HepG2 (cell line): ENCODE results near the gene LGR6. TPM values are rescaled to one million over a fixed set of nuclear protein-coding genes. Genes with fewer than 3 reads are reported as not detected.
A peak's percentile ranks its signal among the peaks of the same experiment; 100 is the strongest.

ENCODE experiments used
- AGO1 ChIP-seq: fragments of 200-400 bp; formaldehyde crosslinking; IDR thresholded peaks from 2 replicates; pipeline ENCODE4 v1.6.1; 2017; ENCODE audit warnings: mild to moderate bottlenecking, low read depth, low read length, moderate library complexity; ENCODE audit not compliant: poor library complexity, severe bottlenecking
- BCL6 ChIP-seq: IDR thresholded peaks from 2 replicates; pipeline ENCODE4 v1.6.1; 2016; ENCODE audit warnings: missing genetic modification reagents, missing compliant biosample characterization
- BRCA1 ChIP-seq: sonication (generic); formaldehyde crosslinking; IDR thresholded peaks from 2 replicates; pipeline ENCODE4 v1.4.0; 2020; ENCODE audit warnings: missing genetic modification reagents
- FOSL1 ChIP-seq: sonication (generic); formaldehyde crosslinking; IDR thresholded peaks from 2 replicates; pipeline ENCODE4 v1.9.0; 2021; ENCODE audit warnings: missing genetic modification reagents, borderline replicate concordance
- KAT2B ChIP-seq: fragments of 150-350 bp; IDR thresholded peaks from 2 replicates; pipeline ENCODE4 v1.6.1; 2014; ENCODE audit warnings: low read depth, low read length, borderline replicate concordance
- KLF11 ChIP-seq: IDR thresholded peaks from 2 replicates; pipeline ENCODE4 v1.6.1; 2016; ENCODE audit warnings: missing compliant biosample characterization
- MEIS1 ChIP-seq: sonication (generic); formaldehyde crosslinking; IDR thresholded peaks from 2 replicates; pipeline ENCODE4 v1.9.0; 2021; ENCODE audit warnings: mild to moderate bottlenecking, missing genetic modification reagents, moderate library complexity, borderline replicate concordance
- NONO ChIP-seq, 2 experiments: fragments of 450-650 bp in 1 of 2; sonication (generic) in 1 of 2; formaldehyde crosslinking in 1 of 2; IDR thresholded peaks in 1 of 2; conservative IDR thresholded peaks in 1 of 2; 2 replicates each; pipeline versions ENCODE4 v1.6.1 to v1.8.0; 2017 to 2022; ENCODE audit warnings: mild to moderate bottlenecking in 1 of 2, missing genetic modification reagents in 1 of 2, moderate library complexity in 1 of 2
- RARA ChIP-seq: IDR thresholded peaks from 2 replicates; pipeline ENCODE4 v1.6.1; 2016; ENCODE audit warnings: missing genetic modification reagents, missing compliant biosample characterization
- RBAK ChIP-seq: sonication (generic); formaldehyde crosslinking; IDR thresholded peaks from 2 replicates; pipeline ENCODE4 v1.5.1; 2020; ENCODE audit warnings: mild to moderate bottlenecking, missing genetic modification reagents
- RFXANK ChIP-seq: IDR thresholded peaks from 2 replicates; pipeline ENCODE4 v1.6.1; 2016
- SIN3B ChIP-seq: fragments of 150-350 bp; IDR thresholded peaks from 2 replicates; pipeline ENCODE4 v1.6.1; 2014; ENCODE audit warnings: low read length
- SMAD9 ChIP-seq: sonication (generic); formaldehyde crosslinking; IDR thresholded peaks from 2 replicates; pipeline ENCODE4 v1.5.1; 2020; ENCODE audit warnings: mild to moderate bottlenecking, missing genetic modification reagents
- SMC3 ChIP-seq: IDR thresholded peaks from 2 replicates; pipeline ENCODE4 v1.6.1; 2011; ENCODE audit warnings: low read length, improper control_type of control experiment
- SRF ChIP-seq: IDR thresholded peaks from 2 replicates; pipeline ENCODE4 v1.6.1; 2011; ENCODE audit warnings: mild to moderate bottlenecking, low read depth, low read length, moderate library complexity
- TP53 ChIP-seq: sonication (generic); formaldehyde crosslinking; conservative IDR thresholded peaks from 2 replicates; pipeline ENCODE4 v1.4.0; 2020; ENCODE audit warnings: missing genetic modification reagents
- ZC3H13 ChIP-seq: sonication (generic); formaldehyde crosslinking; IDR thresholded peaks from 2 replicates; pipeline ENCODE4 v1.8.1; 2023; ENCODE audit warnings: mild to moderate bottlenecking, missing genetic modification reagents, moderate library complexity
- polyA plus RNA-seq, 8 experiments: library from polyadenylated mRNA; depleted of rRNA in 3 of 8; stranded (reverse) in 7 of 8; unstranded in 1 of 8; fragments of >200 nt; fragmentation: Illumina TruSeq in 4 of 8; extraction: Trizol in 4 of 8; gene quantifications; 2 replicates each; pipeline versions ENCODE4 v1.2.1 to v1.2.3, GENCODE V29; 2011 to 2016; ENCODE audit warnings: low read depth in 4 of 8, missing spikeins in 1 of 8, mixed read lengths in 1 of 8; ENCODE audit not compliant: insufficient read depth in 1 of 8
- total RNA-seq, 5 experiments: library from RNA; depleted of rRNA; stranded (reverse); fragments of >200 nt; fragmentation: Illumina TruSeq; extraction: Trizol; gene quantifications; 2 replicates each; pipeline ENCODE4 v1.2.3, GENCODE V29; 2016; ENCODE audit warnings: low read depth in 1 of 5
- TF ChIP-seq, protein P1 (sequence below): sonication (generic); formaldehyde crosslinking; IDR thresholded peaks from 2 replicates; pipeline ENCODE4 v1.5.0; 2020; ENCODE audit warnings: missing genetic modification reagents, mild to moderate bottlenecking, borderline replicate concordance
- TF ChIP-seq, protein P2 (sequence below): sonication (generic); IDR thresholded peaks from 2 replicates; pipeline ENCODE4 v1.6.1; 2016; ENCODE audit warnings: low read depth, borderline replicate concordance

LGR6 gene
- total and polyA plus RNA-seq, 2 of the 13 experiments (the other 11 are each of a cell fraction or from before 2014, with no cell fraction given) = 0.07 TPM; not detected in 1

DNA sequence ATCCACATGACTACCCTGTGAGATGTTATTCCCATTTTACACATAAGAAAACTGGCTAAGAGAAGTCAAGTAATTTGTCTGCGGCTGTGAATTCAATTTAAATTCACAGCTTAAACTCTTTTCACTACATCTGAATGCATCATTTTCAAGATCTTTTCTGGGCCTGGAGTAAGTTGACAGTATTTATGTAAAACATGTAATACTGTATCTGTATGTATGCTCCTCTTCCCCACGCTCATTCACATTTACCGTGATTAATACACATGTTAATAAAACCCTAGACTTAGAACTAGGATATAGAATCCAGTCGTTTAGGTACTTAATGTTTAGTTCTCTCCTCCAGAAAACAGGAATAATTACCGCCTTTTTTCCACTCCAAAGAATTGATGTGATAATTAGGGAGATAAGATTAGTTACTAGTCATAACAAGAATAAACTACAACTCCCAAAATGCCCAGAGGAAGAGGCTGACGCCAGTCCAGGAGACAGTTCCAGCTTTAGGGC is 154.5 kb downstream of the LGR6 start (continued):
- TF ChIP-seq, protein P1, sequence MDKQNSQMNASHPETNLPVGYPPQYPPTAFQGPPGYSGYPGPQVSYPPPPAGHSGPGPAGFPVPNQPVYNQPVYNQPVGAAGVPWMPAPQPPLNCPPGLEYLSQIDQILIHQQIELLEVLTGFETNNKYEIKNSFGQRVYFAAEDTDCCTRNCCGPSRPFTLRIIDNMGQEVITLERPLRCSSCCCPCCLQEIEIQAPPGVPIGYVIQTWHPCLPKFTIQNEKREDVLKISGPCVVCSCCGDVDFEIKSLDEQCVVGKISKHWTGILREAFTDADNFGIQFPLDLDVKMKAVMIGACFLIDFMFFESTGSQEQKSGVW (CRISPR knock-in tag) = no peak
- TF ChIP-seq BCL6 (CRISPR knock-in tag) (no peak), KAT2B (no peak), SRF (0 out of 2 replicates have a peak, but pooled peaks have one; percentile 38), RARA (0 out of 2 replicates have a peak, but pooled peaks have one; percentile 6), NONO (IDR thresholded peaks at IDR 0.05) (no peak), NONO (CRISPR knock-in tag; conservative IDR thresholded peaks at IDR 0.05) (no peak), BRCA1 (CRISPR knock-in tag) (0 out of 2 replicates have a peak, but pooled peaks have one; percentile 1), KLF11 (CRISPR knock-in tag) (no peak), ZC3H13 (CRISPR knock-in tag) (no peak), TP53 (CRISPR knock-in tag) (no peak), RFXANK (CRISPR knock-in tag) (no peak), FOSL1 (CRISPR knock-in tag) (no peak), MEIS1 (CRISPR knock-in tag) (no peak), RBAK (CRISPR knock-in tag) (no peak), SMAD9 (no peak), SIN3B (no peak), SMC3 (no peak), AGO1 (no peak)
- TF ChIP-seq, protein P2, sequence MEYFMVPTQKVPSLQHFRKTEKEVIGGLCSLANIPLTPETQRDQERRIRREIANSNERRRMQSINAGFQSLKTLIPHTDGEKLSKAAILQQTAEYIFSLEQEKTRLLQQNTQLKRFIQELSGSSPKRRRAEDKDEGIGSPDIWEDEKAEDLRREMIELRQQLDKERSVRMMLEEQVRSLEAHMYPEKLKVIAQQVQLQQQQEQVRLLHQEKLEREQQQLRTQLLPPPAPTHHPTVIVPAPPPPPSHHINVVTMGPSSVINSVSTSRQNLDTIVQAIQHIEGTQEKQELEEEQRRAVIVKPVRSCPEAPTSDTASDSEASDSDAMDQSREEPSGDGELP = 0 out of 2 replicates have a peak, but pooled peaks have one; percentile 8
